HG03520 (cell line): ENCODE results near the gene PLAAT4.
"Not testable (repeated sequence)": the region's sequence is repeated elsewhere in the genome, so short reads cannot be mapped to it uniquely, and the experiment has no call there.

ENCODE experiments used
- ATAC-seq: cut with Tn5 transposase; IDR thresholded peaks from one replicate; pipeline ENCODE4 v1.9.1; 2021; ENCODE audit warnings: mild to moderate bottlenecking, moderate library complexity; ENCODE audit not compliant: unreplicated experiment

Gene PLAAT4

GRCh38 chr11:63564784-63565350 lies 28.3 kb downstream of the PLAAT4 start:
- no peak for ATAC-seq

DNA sequence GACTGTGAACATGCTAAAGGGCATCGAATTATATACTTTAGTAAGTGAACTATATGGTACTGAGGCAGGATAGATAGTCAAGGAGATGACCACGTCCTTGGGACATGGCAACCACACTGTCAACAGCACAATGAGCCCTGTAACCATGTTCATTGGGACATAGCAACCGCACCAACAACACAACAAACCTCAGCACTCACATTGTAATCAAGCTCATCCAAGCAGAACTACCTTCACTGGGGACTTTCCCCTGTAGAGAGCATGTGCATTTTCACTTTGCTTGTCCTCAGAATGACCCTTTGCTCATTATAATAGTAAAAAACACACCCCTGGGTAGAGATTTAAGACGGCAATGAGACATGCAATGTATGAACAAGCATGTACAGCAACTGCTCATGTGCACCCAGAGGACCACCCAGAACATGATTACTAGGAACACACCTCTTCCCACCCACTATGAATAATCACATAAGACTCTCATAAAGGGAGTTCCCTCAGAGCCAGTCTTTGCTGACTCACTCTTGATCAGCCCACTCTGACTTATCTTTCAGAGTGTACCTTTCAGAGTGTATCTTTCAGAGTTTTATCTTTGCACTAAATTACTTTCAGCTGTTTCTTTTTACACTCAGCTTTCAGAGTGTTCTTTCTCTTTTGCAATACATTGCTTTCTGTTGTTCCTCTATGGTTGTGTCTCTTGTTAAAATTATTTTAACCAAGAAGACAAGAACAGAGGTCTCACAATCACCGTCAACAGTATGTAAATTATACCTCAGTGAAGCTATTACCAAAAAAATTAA lies 30.6 kb downstream of the PLAAT4 start:
- ATAC-seq = peak; percentile 70

DNA sequence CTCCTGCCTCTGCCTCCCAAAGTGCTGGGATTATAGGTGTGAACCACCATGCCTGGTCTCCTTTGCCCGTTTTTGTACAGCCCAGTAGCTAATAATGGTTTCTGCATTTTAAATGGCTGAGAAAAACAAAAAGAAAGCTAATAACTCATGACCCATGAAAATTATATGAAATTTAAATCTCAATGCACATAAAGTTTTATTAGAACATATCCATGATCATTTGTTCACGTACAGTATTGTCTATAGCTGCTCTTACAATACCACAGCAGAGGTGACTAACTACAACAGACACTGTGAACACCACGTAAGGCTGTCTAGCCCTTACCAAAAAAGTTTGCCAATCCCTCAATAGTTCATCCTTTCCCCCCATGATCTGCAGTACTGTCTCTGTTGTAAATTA lies 33.0 kb downstream of the PLAAT4 start:
- no peak for ATAC-seq

DNA sequence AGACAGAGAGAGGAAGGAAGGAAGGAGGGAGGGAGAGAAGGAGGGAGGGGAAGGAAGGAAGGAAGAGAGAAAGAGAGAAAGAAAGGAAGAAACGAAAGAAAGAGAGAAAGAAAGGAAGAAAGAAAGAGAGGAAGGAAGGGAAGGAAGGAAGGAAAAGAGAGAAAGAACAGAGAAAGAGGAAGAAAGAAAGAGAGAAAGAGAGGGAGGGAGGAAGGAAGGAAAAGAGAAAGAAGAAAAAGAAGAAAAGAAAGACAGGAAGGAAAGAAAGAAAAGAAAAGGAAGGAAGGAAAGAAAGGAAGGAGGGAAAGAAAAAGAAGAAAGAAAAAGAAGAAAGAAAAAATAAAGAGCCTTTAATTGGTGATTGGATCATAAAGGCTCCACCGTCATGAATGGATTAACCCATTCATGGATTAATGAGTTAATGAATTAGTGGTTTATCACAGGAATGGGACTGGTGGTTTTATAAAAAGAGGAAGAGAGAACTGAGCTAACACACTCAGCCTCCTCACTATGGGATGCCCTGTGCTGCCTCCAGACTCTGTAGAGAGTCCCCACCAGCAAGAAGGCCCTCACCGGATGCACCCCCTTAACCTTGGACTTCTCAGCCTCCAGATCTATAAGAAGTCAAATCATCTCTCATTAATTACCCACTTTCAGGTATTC lies 35.5 kb downstream of the PLAAT4 start:
- ATAC-seq = no peak

- no peak for ATAC-seq
These were observed 37.6 kb downstream of the PLAAT4 start for GRCh38 chr11:63573881-63574855.

DNA sequence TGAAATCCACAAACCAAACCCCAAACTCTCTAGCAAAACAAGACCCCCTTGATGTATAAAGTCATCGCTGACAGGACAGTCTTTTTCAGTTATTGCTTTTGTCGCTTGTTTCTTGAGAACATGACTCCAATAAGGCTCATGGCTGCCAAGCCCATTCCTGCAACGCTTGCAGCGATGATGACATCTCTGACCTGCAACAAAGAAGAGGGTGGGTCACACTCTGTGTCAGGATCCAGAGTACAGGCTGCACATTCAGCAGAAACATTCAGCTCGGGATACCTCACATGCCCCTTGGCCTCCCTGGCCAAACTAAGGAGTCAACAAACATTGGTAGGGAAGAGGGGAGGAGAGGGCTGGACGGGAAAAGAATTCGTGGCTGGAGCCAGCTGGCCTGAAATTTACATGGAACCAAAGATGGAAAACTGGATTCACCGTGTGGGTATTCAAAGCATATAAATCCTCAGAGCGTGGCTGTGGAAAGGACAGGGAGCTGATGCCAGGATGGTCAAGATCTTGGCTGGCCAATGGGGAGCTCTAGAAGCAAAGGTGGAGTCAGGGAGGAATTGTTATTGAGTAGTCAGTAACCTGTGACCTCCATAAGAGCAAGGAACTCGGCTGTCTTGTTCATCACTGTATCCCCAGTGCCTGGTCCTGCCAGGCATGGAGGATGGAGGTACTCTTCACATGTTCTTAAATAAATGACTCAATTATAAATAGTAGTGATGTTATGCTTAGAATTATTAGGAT lies 38.4 kb downstream of the PLAAT4 start:
- ATAC-seq = no peak

GRCh38 chr11:63578882-63579281 lies 42.3 kb downstream of the PLAAT4 start:
- ATAC-seq = not testable (repeated sequence)

- ATAC-seq = not testable (repeated sequence)
These were observed 44.6 kb downstream of the PLAAT4 start for GRCh38 chr11:63581224-63581623.

DNA sequence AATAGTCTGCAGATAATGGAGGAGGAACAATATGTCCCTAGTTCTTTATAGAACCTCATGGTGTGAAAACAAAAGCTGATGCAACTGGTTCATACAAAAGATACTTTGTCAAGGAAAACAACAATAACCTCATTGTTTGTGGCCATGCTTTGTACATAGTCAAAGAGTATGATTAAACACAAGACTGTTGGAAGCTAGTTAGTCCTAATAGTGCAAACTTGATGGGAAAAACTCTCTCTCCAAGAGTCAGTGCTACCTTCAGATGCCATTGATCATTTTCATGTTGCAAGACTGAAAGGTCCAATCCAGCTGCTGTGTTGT lies 46.7 kb downstream of the PLAAT4 start:
- ATAC-seq = no peak

GRCh38 chr11:63586451-63587166 lies 50.0 kb downstream of the PLAAT4 start:
- no peak for ATAC-seq

GRCh38 chr11:63589000-63589399 lies 52.4 kb downstream of the PLAAT4 start:
- no peak for ATAC-seq

DNA sequence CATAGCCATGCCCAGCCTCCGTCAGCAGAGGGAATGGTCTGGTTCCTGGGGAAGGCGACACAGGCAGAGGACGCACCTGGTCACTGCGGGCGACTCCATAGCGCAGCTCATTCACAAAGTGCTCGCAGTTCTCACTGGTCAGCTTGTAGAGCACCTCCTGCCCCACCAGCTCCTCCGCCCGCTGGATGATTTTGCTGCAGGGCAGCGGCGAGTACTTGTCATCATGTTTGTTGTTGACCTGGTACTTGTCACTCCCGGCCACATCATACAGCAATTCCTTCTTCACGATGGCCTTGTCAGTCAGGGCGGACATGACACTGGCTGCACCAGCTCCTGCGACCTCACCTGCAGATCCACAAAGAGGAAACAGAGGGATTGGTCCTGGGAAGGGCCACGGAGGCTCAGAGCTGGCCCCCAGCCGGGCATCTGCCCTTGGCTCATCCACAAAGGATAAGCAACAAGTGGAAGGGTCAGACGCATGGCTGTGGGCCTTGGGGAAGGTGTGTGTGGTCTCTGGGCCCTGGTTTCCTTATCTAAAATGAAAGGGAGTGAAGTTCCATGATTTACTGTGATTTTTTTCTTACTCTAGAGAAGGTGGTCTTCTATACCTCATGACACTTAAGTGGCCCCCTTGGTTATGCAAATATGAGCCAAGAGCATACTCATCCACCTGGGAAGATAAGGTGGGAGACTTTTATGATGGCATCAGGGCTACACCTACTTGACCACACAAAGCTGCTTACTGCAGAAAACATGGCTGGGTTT lies 53.6 kb downstream of the PLAAT4 start:
- no peak for ATAC-seq

GRCh38 chr11:63592975-63593395 lies 56.4 kb downstream of the PLAAT4 start:
- no peak for ATAC-seq

GRCh38 chr11:63595296-63595695 lies 58.7 kb downstream of the PLAAT4 start:
- ATAC-seq = no peak
